ENCODE data around the gene RPL22.

Gene RPL22

GRCh38 chr1:6151291-6151822 is 48.0 kb downstream of the RPL22 start:
- no peak for DNase-seq (ENCODE audit: low spot score)

- no peak for DNase-seq (ENCODE audit: low spot score)
Observed at GRCh38 chr1:6150006-6150938, 49.1 kb downstream of the RPL22 start.

DNA sequence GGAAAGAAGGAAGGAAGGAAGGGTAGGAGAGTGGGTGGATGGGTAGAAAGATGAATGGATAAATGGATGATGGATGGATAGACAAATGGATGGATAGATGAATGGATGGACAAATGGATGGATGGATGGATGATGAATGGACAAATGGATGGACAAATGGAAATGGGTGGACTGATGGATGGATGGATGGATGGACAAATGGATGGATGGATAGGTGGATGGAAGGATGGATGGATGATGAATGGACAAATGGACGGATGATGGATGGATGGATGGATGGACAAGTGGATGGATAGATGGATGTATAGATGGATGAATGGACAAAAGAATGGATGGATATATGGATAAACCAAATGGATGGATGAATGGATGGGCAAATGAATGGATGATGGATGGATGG is 49.8 kb downstream of the RPL22 start:
- DNase-seq (ENCODE audit: low spot score), result no peak

GRCh38 chr1:6148497-6149241 is 50.7 kb downstream of the RPL22 start:
- peak; percentile 27 for DNase-seq (ENCODE audit: low spot score)

DNA sequence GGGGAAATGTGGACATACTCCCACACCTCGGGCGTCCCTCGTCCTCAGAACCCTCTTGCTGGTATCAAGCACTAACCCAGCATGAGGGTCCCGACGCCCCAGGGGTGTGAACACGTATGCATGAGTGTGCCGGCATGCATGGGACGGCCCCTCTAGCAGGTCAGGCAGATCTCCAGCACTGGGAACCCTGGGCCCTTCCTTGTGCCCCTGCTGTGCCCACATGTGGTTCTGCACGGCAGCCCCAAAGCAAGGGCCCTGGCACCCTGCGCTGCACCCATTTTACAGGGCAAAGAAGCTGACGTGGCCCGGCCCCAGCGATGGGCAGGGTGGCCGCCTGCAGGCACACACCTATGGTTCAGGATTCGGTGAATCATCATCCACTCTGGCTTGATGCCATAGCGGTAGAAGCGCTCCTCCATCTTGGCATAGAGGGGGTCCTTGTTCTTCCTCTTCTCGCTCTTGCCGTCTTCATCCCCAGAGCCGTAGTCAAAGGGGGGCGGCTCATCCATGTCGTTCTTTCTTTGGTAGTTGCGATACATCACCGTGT is 53.5 kb downstream of the RPL22 start:
- no peak for DNase-seq (ENCODE audit: low spot score)

GRCh38 chr1:6145396-6145750 is 54.0 kb downstream of the RPL22 start:
- no peak for DNase-seq (ENCODE audit: low spot score)

DNA sequence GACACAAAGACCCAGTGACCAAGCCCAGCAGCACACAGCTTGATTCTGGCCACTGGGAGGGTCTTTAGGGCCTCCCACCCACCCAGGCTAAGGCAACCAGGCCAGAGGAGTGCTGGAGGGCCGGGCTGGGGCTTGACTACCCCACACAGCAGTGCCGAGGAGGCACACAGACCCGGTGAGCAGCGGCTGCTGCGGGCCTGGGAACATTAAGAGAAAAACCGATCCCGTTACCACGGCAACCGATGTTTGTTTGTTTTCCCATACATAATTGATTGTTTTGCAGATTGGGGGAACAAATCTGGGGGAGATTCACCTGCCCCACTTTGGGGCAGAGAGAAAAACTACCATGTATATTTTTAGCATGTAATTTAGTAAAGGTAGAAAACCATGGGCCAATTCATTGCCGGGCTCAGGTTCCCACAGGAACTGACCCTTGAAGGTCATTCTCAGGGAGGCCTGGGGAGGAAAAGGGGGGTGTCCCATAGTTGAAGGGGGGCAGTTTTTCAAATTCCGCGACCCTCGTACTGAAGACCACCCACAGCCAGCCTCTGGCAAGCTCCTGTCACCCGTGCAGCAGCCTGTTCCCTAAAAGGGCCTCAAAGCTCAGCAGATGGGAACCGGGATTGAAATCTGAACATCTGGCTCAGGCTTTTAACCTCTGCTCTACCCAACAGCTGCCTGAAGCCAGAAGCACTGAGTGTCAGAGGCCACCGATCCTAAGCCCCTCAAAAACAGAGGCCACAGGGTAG is 54.6 kb downstream of the RPL22 start:
- DNase-seq (ENCODE audit: low spot score), result no peak

- DNase-seq (ENCODE audit: low spot score), result no peak
Observed at GRCh38 chr1:6144175-6144574, 55.2 kb downstream of the RPL22 start.

DNA sequence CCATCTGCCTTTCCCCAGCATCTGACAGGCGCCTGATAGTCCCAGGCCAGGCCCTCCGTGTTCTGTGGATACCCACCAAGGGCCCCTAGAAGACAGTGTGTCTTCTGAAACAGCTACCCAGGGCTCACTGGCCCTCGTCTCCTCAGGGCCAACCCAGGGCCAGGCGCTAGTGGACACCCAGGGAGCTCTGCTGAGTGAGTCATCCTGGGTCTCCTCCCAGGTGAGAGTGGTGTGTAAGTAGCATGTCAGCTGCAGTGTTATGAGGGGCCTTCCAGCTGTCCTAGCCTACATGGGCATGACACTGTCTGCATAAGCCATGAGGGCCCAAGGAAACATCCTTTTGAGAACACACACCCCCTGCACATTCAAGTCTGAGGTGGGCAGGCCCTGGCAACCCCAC is 56.0 kb downstream of the RPL22 start:
- DNase-seq (ENCODE audit: low spot score), result no peak

GRCh38 chr1:6142734-6143133 is 56.7 kb downstream of the RPL22 start:
- no peak for DNase-seq (ENCODE audit: low spot score)

GRCh38 chr1:6142036-6142621 is 57.3 kb downstream of the RPL22 start:
- DNase-seq (ENCODE audit: low spot score), result no peak

- DNase-seq (ENCODE audit: low spot score), result no peak
Observed at GRCh38 chr1:6141592-6141991, 57.8 kb downstream of the RPL22 start.

- no peak for DNase-seq (ENCODE audit: low spot score)
Observed at GRCh38 chr1:6140413-6140812, 59.0 kb downstream of the RPL22 start.

GRCh38 chr1:6137758-6138157 is 61.6 kb downstream of the RPL22 start:
- DNase-seq (ENCODE audit: low spot score), result no peak

GRCh38 chr1:6136516-6137220 is 62.7 kb downstream of the RPL22 start:
- no peak for DNase-seq (ENCODE audit: low spot score)
